Stimulated activated CD8-positive, alpha-beta memory T cell treated with anti-CD3 and anti-CD28 coated beads, Interleukin-12 subunit alpha, Interleukin-12 subunit beta, amount 100 ng/mL, for 4 hours (primary cell): ENCODE results near the gene CBR1.

Source experiments
- DNase-seq: peaks from one replicate; pipeline ENCODE4 v3.0.0-alpha.2; 2020; ENCODE audit warnings: low read depth

Gene CBR1

GRCh38 chr21:36069713-36070583 lies at the start of gene CBR1:
Gene CBR1, plus strand, starts transcription at chr21:36070024. Its CDS starts 92 bp downstream, at chr21:36070116.
- peak; percentile 83 for DNase-seq

GRCh38 chr21:36021251-36021837 lies 48.5 kb upstream of the CBR1 start:
- no peak for DNase-seq

GRCh38 chr21:36022427-36023091 lies 47.3 kb upstream of the CBR1 start:
- no peak for DNase-seq

- DNase-seq = no peak
Measured at GRCh38 chr21:36023092-36023480, 46.7 kb upstream of the CBR1 start.

- DNase-seq = no peak
Measured at GRCh38 chr21:36024782-36025181, 45.0 kb upstream of the CBR1 start.

- DNase-seq = no peak
Measured at GRCh38 chr21:36027347-36027746, 42.5 kb upstream of the CBR1 start.

GRCh38 chr21:36028127-36029069 lies 41.4 kb upstream of the CBR1 start:
- DNase-seq = peak; percentile 26

GRCh38 chr21:36029309-36029708 lies 40.5 kb upstream of the CBR1 start:
- DNase-seq = no peak

GRCh38 chr21:36030581-36031189 lies 39.1 kb upstream of the CBR1 start:
- DNase-seq = no peak

GRCh38 chr21:36032647-36033406 lies 37.0 kb upstream of the CBR1 start:
- no peak for DNase-seq

GRCh38 chr21:36034211-36034913 lies 35.5 kb upstream of the CBR1 start:
- no peak for DNase-seq

- DNase-seq = no peak
Measured at GRCh38 chr21:36035381-36035791, 34.4 kb upstream of the CBR1 start.

GRCh38 chr21:36038701-36039497 lies 30.9 kb upstream of the CBR1 start:
- DNase-seq = no peak

- no peak for DNase-seq
Measured at GRCh38 chr21:36039861-36040260, 30.0 kb upstream of the CBR1 start.

- DNase-seq = no peak
Measured at GRCh38 chr21:36040389-36040788, 29.4 kb upstream of the CBR1 start.

- no peak for DNase-seq
Measured at GRCh38 chr21:36041910-36042309, 27.9 kb upstream of the CBR1 start.

- no peak for DNase-seq
Measured at GRCh38 chr21:36044056-36044455, 25.8 kb upstream of the CBR1 start.

- DNase-seq = no peak
Measured at GRCh38 chr21:36045993-36046392, 23.8 kb upstream of the CBR1 start.

- no peak for DNase-seq
Measured at GRCh38 chr21:36047139-36047538, 22.7 kb upstream of the CBR1 start.
